Measurements from ENCODE around the gene INPP5D. TPM values are rescaled to one million over a fixed set of nuclear protein-coding genes. Genes with fewer than 3 reads are reported as not detected.
"Not testable (repeated sequence)": the region's sequence is repeated elsewhere in the genome, so short reads cannot be mapped to it uniquely, and the experiment has no call there.

Gene INPP5D
- total and polyA plus RNA-seq, 7 experiments from 2014 or later, result 41.0 to 232 (median 122) TPM

DNA sequence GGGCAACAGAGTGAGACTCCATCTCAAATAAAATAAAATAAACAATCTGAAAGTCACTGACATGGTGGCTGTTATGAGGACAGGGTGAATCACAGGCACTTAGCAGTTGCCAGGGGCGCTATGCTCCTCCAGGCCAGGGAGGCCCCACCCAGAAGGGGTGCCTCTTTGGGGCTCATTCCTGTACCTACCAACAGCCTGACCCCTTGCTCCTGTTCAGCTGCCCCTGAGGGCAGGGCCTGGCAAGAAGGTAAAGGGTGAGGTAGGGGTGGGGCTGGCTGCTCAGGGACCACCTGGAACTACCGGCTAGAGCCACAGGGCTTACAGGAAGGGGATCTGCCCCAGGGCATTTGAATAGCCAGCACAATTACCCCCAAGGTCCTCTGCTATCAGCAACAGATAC is 60.3 kb downstream of the INPP5D start:
- H3K36me3 ChIP-seq (ENCODE audit: control insufficient read depth in 2 of 3, insufficient read depth in 3 of 3, low read length in 3 of 3), result peaks cover 19 to 61% (median 23%) of the 10 kb centered on the region in 3 experiments
- H3K27ac ChIP-seq (ENCODE audit: low read depth, low read length), result no peak overlapping the region
- H3K27me3 Mint-ChIP-seq, result no peaks in the 10 kb centered on the region
- intact Hi-C loops (cut with micrococcal nuclease), result no loop called here
- H3K9me3 Mint-ChIP-seq, result peaks cover 0 to 3% (median 0%) of the 10 kb centered on the region in 11 donors
- DNase-seq (no peak), ATAC-seq (no peak)
- peaks cover 32 to 49% (median 43%) of the 10 kb centered on the region in 7 donors for H3K4me1 Mint-ChIP-seq
- H3K4me1 ChIP-seq (ENCODE audit: control insufficient read depth in 2 of 2, insufficient read depth in 2 of 2, low read length in 2 of 2), result peaks cover 0 to 24% of the 10 kb centered on the region in 2 donors
- H3K4me3 ChIP-seq (ENCODE audit: low read length), result no peak overlapping the region
- CTCF ChIA-PET, result interaction anchor here (0.6 kb wide), 1 partner anchor 11 kb away, joined by 3 read pairs; no protein-coding TSS in a partner anchor
- H3K27me3 ChIP-seq (ENCODE audit: control insufficient read depth in 2 of 2, insufficient read depth in 2 of 2, low read length in 2 of 2), result no peaks in the 10 kb centered on the region
- no peak overlapping the region for H3K4me3 Mint-ChIP-seq
- H3K36me3 Mint-ChIP-seq, result peaks cover 9 to 46% (median 32%) of the 10 kb centered on the region in 5 donors
- no peaks in the 10 kb centered on the region for H3K9me3 ChIP-seq (ENCODE audit: control insufficient read depth in 2 of 3, low read length in 3 of 3)
- POLR2A ChIA-PET, result no interaction called here
- H3K27ac Mint-ChIP-seq, result peak overlapping the region in 2 of 9 donors; percentile 32 to 51

- Mint-ChIP-seq H3K4me3 (no peak overlapping the region), H3K4me1 (peaks cover 25 to 37% (median 29%) of the 10 kb centered on the region in 7 donors), H3K27ac (peak overlapping the region in 2 of 9 donors; percentile 33 to 38), H3K9me3 (peaks cover 0 to 3% (median 0%) of the 10 kb centered on the region in 11 donors), H3K36me3 (peaks cover 9 to 48% (median 38%) of the 10 kb centered on the region in 5 donors), H3K27me3 (no peaks in the 10 kb centered on the region)
- H3K4me3 ChIP-seq (ENCODE audit: low read length), result no peak overlapping the region
- intact Hi-C loops (cut with micrococcal nuclease), result no loop called here
- ATAC-seq, result no peak
- no peak for DNase-seq
- H3K27me3 ChIP-seq (ENCODE audit: control insufficient read depth in 2 of 2, insufficient read depth in 2 of 2, low read length in 2 of 2), result no peaks in the 10 kb centered on the region
- H3K36me3 ChIP-seq (ENCODE audit: control insufficient read depth in 2 of 3, insufficient read depth in 3 of 3, low read length in 3 of 3), result peaks cover 26 to 69% (median 28%) of the 10 kb centered on the region in 3 experiments
- CTCF ChIA-PET, result no interaction called here
- peaks cover 0 to 20% of the 10 kb centered on the region in 2 donors for H3K4me1 ChIP-seq (ENCODE audit: control insufficient read depth in 2 of 2, insufficient read depth in 2 of 2, low read length in 2 of 2)
- H3K27ac ChIP-seq (ENCODE audit: low read depth, low read length), result no peak overlapping the region
- no peaks in the 10 kb centered on the region for H3K9me3 ChIP-seq (ENCODE audit: control insufficient read depth in 2 of 3, low read length in 3 of 3)
- POLR2A ChIA-PET, result interaction anchor here (1.2 kb wide), 1 partner anchor 10 kb away, joined by 5 read pairs; no protein-coding TSS in a partner anchor
Measured at GRCh38 chr2:233121856-233122255, 61.7 kb downstream of the INPP5D start.

GRCh38 chr2:233122541-233122940 is 62.4 kb downstream of the INPP5D start:
- POLR2A ChIA-PET, result interaction anchor here (1.2 kb wide), 1 partner anchor 9 kb away, joined by 5 read pairs; no protein-coding TSS in a partner anchor
- Mint-ChIP-seq H3K4me3 (no peak overlapping the region), H3K4me1 (peaks cover 18 to 30% (median 24%) of the 10 kb centered on the region in 7 donors), H3K9me3 (peaks cover 0 to 3% (median 0%) of the 10 kb centered on the region in 11 donors), H3K27me3 (no peaks in the 10 kb centered on the region), H3K36me3 (peaks cover 9 to 49% (median 38%) of the 10 kb centered on the region in 5 donors), H3K27ac (peak overlapping the region in 3 of 9 donors; percentile 13 to 72 (median 16))
- no peak for DNase-seq
- H3K27me3 ChIP-seq (ENCODE audit: control insufficient read depth in 2 of 2, insufficient read depth in 2 of 2, low read length in 2 of 2), result no peaks in the 10 kb centered on the region
- no peak overlapping the region for H3K4me3 ChIP-seq (ENCODE audit: low read length)
- peaks cover 28 to 69% (median 29%) of the 10 kb centered on the region in 3 experiments for H3K36me3 ChIP-seq (ENCODE audit: control insufficient read depth in 2 of 3, insufficient read depth in 3 of 3, low read length in 3 of 3)
- intact Hi-C loops (cut with micrococcal nuclease), result no loop called here
- CTCF ChIA-PET, result no interaction called here
- ATAC-seq, result no peak
- H3K27ac ChIP-seq (ENCODE audit: low read depth, low read length), result no peak overlapping the region
- H3K4me1 ChIP-seq (ENCODE audit: control insufficient read depth in 2 of 2, insufficient read depth in 2 of 2, low read length in 2 of 2), result peaks cover 0 to 13% of the 10 kb centered on the region in 2 donors
- no peaks in the 10 kb centered on the region for H3K9me3 ChIP-seq (ENCODE audit: control insufficient read depth in 2 of 3, low read length in 3 of 3)

- H3K4me3 Mint-ChIP-seq, result peak overlapping the region in 1 of 10 donors; percentile 8
- ATAC-seq; H3K9me3 Mint-ChIP-seq; POLR2A ChIA-PET; intact Hi-C loops (cut with micrococcal nuclease); H3K9me3 ChIP-seq (ENCODE audit: control insufficient read depth in 2 of 3, low read length in 3 of 3); H3K4me1 ChIP-seq (ENCODE audit: control insufficient read depth in 2 of 2, insufficient read depth in 2 of 2, low read length in 2 of 2); H3K27me3 ChIP-seq (ENCODE audit: control insufficient read depth in 2 of 2, insufficient read depth in 2 of 2, low read length in 2 of 2); H3K27me3 Mint-ChIP-seq; DNase-seq; H3K4me3 ChIP-seq (ENCODE audit: low read length); CTCF ChIA-PET; H3K27ac ChIP-seq (ENCODE audit: low read depth, low read length): not testable (repeated sequence)
- H3K4me1 Mint-ChIP-seq, result peaks cover 9 to 20% (median 16%) of the 10 kb centered on the region in 7 donors
- H3K27ac Mint-ChIP-seq, result peak overlapping the region in 3 of 9 donors; percentile 13 to 56 (median 34)
- peaks cover 9 to 54% (median 33%) of the 10 kb centered on the region in 5 donors for H3K36me3 Mint-ChIP-seq
- peaks cover 27 to 69% (median 32%) of the 10 kb centered on the region in 3 experiments for H3K36me3 ChIP-seq (ENCODE audit: control insufficient read depth in 2 of 3, insufficient read depth in 3 of 3, low read length in 3 of 3)
Measured at GRCh38 chr2:233123576-233123975, 63.4 kb downstream of the INPP5D start.

- Histone ChIP-seq H3K9me3 (ENCODE audit: control insufficient read depth in 2 of 3, low read length in 3 of 3) (no peaks in the 10 kb centered on the region), H3K4me3 (ENCODE audit: low read length) (no peak overlapping the region), H3K27me3 (ENCODE audit: control insufficient read depth in 2 of 2, insufficient read depth in 2 of 2, low read length in 2 of 2) (no peaks in the 10 kb centered on the region), H3K27ac (ENCODE audit: low read depth, low read length) (no peak overlapping the region), H3K36me3 (ENCODE audit: control insufficient read depth in 2 of 3, insufficient read depth in 3 of 3, low read length in 3 of 3) (peaks cover 31 to 79% (median 35%) of the 10 kb centered on the region in 3 experiments), H3K4me1 (ENCODE audit: control insufficient read depth in 2 of 2, insufficient read depth in 2 of 2, low read length in 2 of 2) (peaks cover 0 to 5% of the 10 kb centered on the region in 2 donors)
- no peak for DNase-seq
- Mint-ChIP-seq H3K27ac (no peak overlapping the region), H3K4me3 (no peak overlapping the region), H3K36me3 (peaks cover 9 to 49% (median 30%) of the 10 kb centered on the region in 5 donors), H3K27me3 (no peaks in the 10 kb centered on the region), H3K4me1 (peaks cover 0 to 13% (median 8%) of the 10 kb centered on the region in 7 donors), H3K9me3 (peaks cover 0 to 3% (median 0%) of the 10 kb centered on the region in 11 donors)
- POLR2A ChIA-PET, result no interaction called here
- CTCF ChIA-PET, result no interaction called here
- ATAC-seq, result peak; percentile 53
- intact Hi-C loops (cut with micrococcal nuclease), result no loop called here
Measured at GRCh38 chr2:233124421-233125080, 64.4 kb downstream of the INPP5D start.

DNA sequence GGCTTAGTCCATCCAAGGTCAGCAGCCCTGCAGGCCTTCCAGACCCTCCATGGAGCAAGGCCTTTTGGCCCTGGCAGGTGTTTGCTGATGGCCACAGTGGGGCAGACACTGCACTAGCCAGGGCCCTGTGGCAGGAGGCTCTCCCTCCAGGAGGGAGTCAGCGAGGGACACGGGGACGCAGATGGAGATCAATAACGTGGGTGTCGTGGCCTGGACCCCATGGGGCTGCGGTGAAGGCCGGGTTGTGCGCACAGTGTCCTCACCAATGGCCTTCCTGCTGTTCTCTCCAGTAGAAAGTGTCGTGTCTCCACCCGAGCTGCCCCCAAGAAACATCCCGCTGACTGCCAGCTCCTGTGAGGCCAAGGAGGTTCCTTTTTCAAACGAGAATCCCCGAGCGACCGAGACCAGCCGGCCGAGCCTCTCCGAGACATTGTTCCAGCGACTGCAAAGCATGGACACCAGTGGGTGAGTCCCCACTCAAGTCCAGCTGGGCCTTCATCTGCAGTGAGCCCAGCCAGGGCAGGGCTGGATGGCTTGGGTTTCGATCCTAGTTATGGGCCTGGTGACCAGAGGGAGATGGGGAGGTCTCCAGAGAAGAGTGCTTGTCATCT is 65.4 kb downstream of the INPP5D start:
- H3K4me3 ChIP-seq (ENCODE audit: low read length), result no peak overlapping the region
- Mint-ChIP-seq H3K4me3 (no peak overlapping the region), H3K9me3 (peaks cover 0 to 3% (median 0%) of the 10 kb centered on the region in 11 donors), H3K27me3 (no peaks in the 10 kb centered on the region), H3K36me3 (peaks cover 9 to 55% (median 33%) of the 10 kb centered on the region in 5 donors), H3K4me1 (peaks cover 5 to 16% (median 15%) of the 10 kb centered on the region in 7 donors), H3K27ac (no peak overlapping the region)
- intact Hi-C loops (cut with micrococcal nuclease), result no loop called here
- no peaks in the 10 kb centered on the region for H3K9me3 ChIP-seq (ENCODE audit: control insufficient read depth in 2 of 3, low read length in 3 of 3)
- H3K27me3 ChIP-seq (ENCODE audit: control insufficient read depth in 2 of 2, insufficient read depth in 2 of 2, low read length in 2 of 2), result no peaks in the 10 kb centered on the region
- DNase-seq (no peak), ATAC-seq (no peak)
- ChIA-PET POLR2A (no interaction called here), CTCF (no interaction called here)
- H3K27ac ChIP-seq (ENCODE audit: low read depth, low read length), result no peak overlapping the region
- peaks cover 33 to 89% (median 40%) of the 10 kb centered on the region in 3 experiments for H3K36me3 ChIP-seq (ENCODE audit: control insufficient read depth in 2 of 3, insufficient read depth in 3 of 3, low read length in 3 of 3)
- peaks cover 0 to 6% of the 10 kb centered on the region in 2 donors for H3K4me1 ChIP-seq (ENCODE audit: control insufficient read depth in 2 of 2, insufficient read depth in 2 of 2, low read length in 2 of 2)

Measured in naive thymus-derived CD4-positive, alpha-beta T cell (primary cell).